GM12892 (cell line): ENCODE measurements around the gene ERAP2.

Experiments used
- POLR2A ChIP-seq: IDR thresholded peaks from 2 replicates; pipeline ENCODE4 v1.6.1; 2011; ENCODE audit warnings: low read depth, low read length, control low read depth
- POLR2AphosphoS5 ChIP-seq: IDR thresholded peaks from 2 replicates; pipeline ENCODE4 v1.6.1; 2011; ENCODE audit warnings: low read depth, low read length, control low read depth
- TAF1 ChIP-seq: IDR thresholded peaks from 2 replicates; pipeline ENCODE4 v1.6.1; 2011; ENCODE audit warnings: low read depth, mild to moderate bottlenecking, control low read depth, low read length, borderline replicate concordance

DNA sequence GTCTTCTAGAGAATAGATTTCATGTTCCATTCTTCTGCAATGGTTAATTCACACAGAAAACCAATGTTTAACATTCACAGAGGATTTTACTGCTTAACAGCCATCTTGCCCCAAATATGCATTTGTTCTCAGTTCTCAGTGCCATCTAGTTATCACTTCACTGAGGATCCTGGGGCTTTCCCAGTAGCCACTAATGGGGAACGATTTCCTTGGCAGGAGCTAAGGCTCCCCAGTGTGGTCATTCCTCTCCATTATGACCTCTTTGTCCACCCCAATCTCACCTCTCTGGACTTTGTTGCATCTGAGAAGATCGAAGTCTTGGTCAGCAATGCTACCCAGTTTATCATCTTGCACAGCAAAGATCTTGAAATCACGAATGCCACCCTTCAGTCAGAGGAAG, 3.4 kb downstream of the ERAP2 start:
- TF ChIP-seq POLR2A = no peak
- TF ChIP-seq POLR2AphosphoS5 = no peak
- TF ChIP-seq TAF1 = no peak
